ENCODE results near the gene ERC1.

Gene ERC1

GRCh38 chr12:968545-968944, 22.5 kb upstream of the ERC1 start:
- no peak for TF ChIP-seq POLR2A (IDR thresholded peaks at IDR 0.05; ENCODE audit: low read length)
- TF ChIP-seq GATA1 (IDR thresholded peaks at IDR 0.05; ENCODE audit: low read depth, low read length) = no peak

GRCh38 chr12:969821-970220, 21.2 kb upstream of the ERC1 start:
- TF ChIP-seq POLR2A (IDR thresholded peaks at IDR 0.05; ENCODE audit: low read length) = no peak
- TF ChIP-seq GATA1 (IDR thresholded peaks at IDR 0.05; ENCODE audit: low read depth, low read length) = no peak

More at GRCh38 chr12:968545-968944, 22.5 kb upstream of the ERC1 start:
- no peak for DNase-seq

GRCh38 chr12:971991-972390, 19.0 kb upstream of the ERC1 start:
- no peak for DNase-seq

More at GRCh38 chr12:969821-970220, 21.2 kb upstream of the ERC1 start:
- DNase-seq = no peak

GRCh38 chr12:974271-974862, 16.7 kb upstream of the ERC1 start:
- no peak for DNase-seq

More at GRCh38 chr12:971991-972390, 19.0 kb upstream of the ERC1 start:
- TF ChIP-seq POLR2A (IDR thresholded peaks at IDR 0.05; ENCODE audit: low read length) (no peak), GATA1 (IDR thresholded peaks at IDR 0.05; ENCODE audit: low read depth, low read length) (no peak)

GRCh38 chr12:976644-977043, 14.4 kb upstream of the ERC1 start:
- peak in 1 of 2 experiments; percentile 32 for DNase-seq
- no peak for TF ChIP-seq POLR2A (IDR thresholded peaks at IDR 0.05; ENCODE audit: low read length)
- no peak for TF ChIP-seq GATA1 (IDR thresholded peaks at IDR 0.05; ENCODE audit: low read depth, low read length)

More at GRCh38 chr12:974271-974862, 16.7 kb upstream of the ERC1 start:
- no peak for TF ChIP-seq POLR2A (IDR thresholded peaks at IDR 0.05; ENCODE audit: low read length)
- no peak for TF ChIP-seq GATA1 (IDR thresholded peaks at IDR 0.05; ENCODE audit: low read depth, low read length)

- TF ChIP-seq POLR2A (IDR thresholded peaks at IDR 0.05; ENCODE audit: low read length) (no peak), GATA1 (IDR thresholded peaks at IDR 0.05; ENCODE audit: low read depth, low read length) (no peak)
Measured at GRCh38 chr12:977156-977555, 13.9 kb upstream of the ERC1 start.

GRCh38 chr12:979349-979748, 11.7 kb upstream of the ERC1 start:
- peak; percentile 68 to 91 for DNase-seq
- no peak for TF ChIP-seq POLR2A (IDR thresholded peaks at IDR 0.05; ENCODE audit: low read length)

More at GRCh38 chr12:977156-977555, 13.9 kb upstream of the ERC1 start:
- peak; percentile 26 to 52 for DNase-seq

GRCh38 chr12:981176-981828, 9.7 kb upstream of the ERC1 start:
- TF ChIP-seq POLR2A (IDR thresholded peaks at IDR 0.05; ENCODE audit: low read length) (no peak), GATA1 (IDR thresholded peaks at IDR 0.05; ENCODE audit: low read depth, low read length) (no peak)
- no peak for DNase-seq

- no peak for TF ChIP-seq GATA1 (IDR thresholded peaks at IDR 0.05; ENCODE audit: low read depth, low read length)
- TF ChIP-seq POLR2A (IDR thresholded peaks at IDR 0.05; ENCODE audit: low read length) = no peak
Measured at GRCh38 chr12:981961-982360, 9.1 kb upstream of the ERC1 start.

GRCh38 chr12:988646-989045, 2.4 kb upstream of the ERC1 start:
- TF ChIP-seq POLR2A (IDR thresholded peaks at IDR 0.05; ENCODE audit: low read length) (no peak), GATA1 (IDR thresholded peaks at IDR 0.05; ENCODE audit: low read depth, low read length) (no peak)
- no peak for DNase-seq

More at GRCh38 chr12:981961-982360, 9.1 kb upstream of the ERC1 start:
- DNase-seq = no peak

- peak in 1 of 2 experiments; percentile 16 for DNase-seq
- TF ChIP-seq POLR2A (IDR thresholded peaks at IDR 0.05; ENCODE audit: low read length) = no peak
- TF ChIP-seq GATA1 (IDR thresholded peaks at IDR 0.05; ENCODE audit: low read depth, low read length) = no peak
Measured at GRCh38 chr12:989051-989450, 2.0 kb upstream of the ERC1 start.

- peak; percentile 80 to 86 for DNase-seq
- no peak for TF ChIP-seq POLR2A (IDR thresholded peaks at IDR 0.05; ENCODE audit: low read length)
- TF ChIP-seq GATA1 (IDR thresholded peaks at IDR 0.05; ENCODE audit: low read depth, low read length) = no peak
Measured at GRCh38 chr12:989751-990660, 1.0 kb upstream of the ERC1 start.

- DNase-seq = peak in 1 of 2 experiments; percentile 49
- no peak for TF ChIP-seq GATA1 (IDR thresholded peaks at IDR 0.05; ENCODE audit: low read depth, low read length)
- no peak for TF ChIP-seq POLR2A (IDR thresholded peaks at IDR 0.05; ENCODE audit: low read length)
Measured at GRCh38 chr12:991350-992333, 619 bp downstream of the ERC1 start.
